Measurements from ENCODE around the gene S100A8.
"Not testable (repeated sequence)": the region's sequence is repeated elsewhere in the genome, so short reads cannot be mapped to it uniquely, and the experiment has no call there.

Gene S100A8

GRCh38 chr1:153415850-153416570, 25.1 kb upstream of the S100A8 start, which contains the start of gene S100A7A:
Gene S100A7A, plus strand, starts transcription at chr1:153416520. Its CDS starts 1,563 bp downstream, at chr1:153418083.
- no peak for DNase-seq

GRCh38 chr1:153413961-153414360, 23.1 kb upstream of the S100A8 start:
- not testable (repeated sequence) for DNase-seq

GRCh38 chr1:153407274-153407673, 16.4 kb upstream of the S100A8 start:
- not testable (repeated sequence) for DNase-seq

GRCh38 chr1:153405825-153406599, 15.1 kb upstream of the S100A8 start:
- DNase-seq = not testable (repeated sequence)

GRCh38 chr1:153404768-153405167, 13.9 kb upstream of the S100A8 start:
- no peak for DNase-seq

GRCh38 chr1:153404086-153404635, 13.3 kb upstream of the S100A8 start:
- DNase-seq = no peak

GRCh38 chr1:153403421-153404085, 12.7 kb upstream of the S100A8 start:
- DNase-seq = no peak

GRCh38 chr1:153402226-153402625, 11.4 kb upstream of the S100A8 start:
- no peak for DNase-seq

GRCh38 chr1:153401461-153401860, 10.6 kb upstream of the S100A8 start:
- DNase-seq = no peak

GRCh38 chr1:153400244-153400643, 9.4 kb upstream of the S100A8 start:
- no peak for DNase-seq

GRCh38 chr1:153399401-153400055, 8.7 kb upstream of the S100A8 start:
- no peak for DNase-seq

GRCh38 chr1:153397924-153398651, 7.2 kb upstream of the S100A8 start:
- no peak for DNase-seq

GRCh38 chr1:153397051-153397923, 6.4 kb upstream of the S100A8 start:
- DNase-seq = no peak

- DNase-seq = no peak
Observed at GRCh38 chr1:153396461-153396860, 5.6 kb upstream of the S100A8 start.

GRCh38 chr1:153395776-153396175, 4.9 kb upstream of the S100A8 start:
- no peak for DNase-seq

- DNase-seq = no peak
Observed at GRCh38 chr1:153395136-153395685, 4.3 kb upstream of the S100A8 start.

GRCh38 chr1:153394391-153394790, 3.5 kb upstream of the S100A8 start:
- no peak for DNase-seq

- DNase-seq = no peak
Observed at GRCh38 chr1:153393926-153394325, 3.1 kb upstream of the S100A8 start.

GRCh38 chr1:153392822-153393221, 1.9 kb upstream of the S100A8 start:
- DNase-seq = no peak

GRCh38 chr1:153392258-153392657, 1.4 kb upstream of the S100A8 start:
- DNase-seq = no peak

Data from NCI-H446 treated with DMSO at 0.1 percent for 48 hours (cell line).